GM18499 (cell line): ENCODE measurements around the gene USH2A.
A peak's percentile ranks its signal among the peaks of the same experiment; 100 is the strongest.
"Not testable (repeated sequence)": the region's sequence is repeated elsewhere in the genome, so short reads cannot be mapped to it uniquely, and the experiment has no call there.

ENCODE experiments used
- ATAC-seq: cut with Tn5 transposase; IDR thresholded peaks from one replicate; pipeline ENCODE4 v1.9.1; 2021; ENCODE audit warnings: moderate number of reproducible peaks; ENCODE audit not compliant: insufficient read depth, unreplicated experiment

Gene USH2A

GRCh38 chr1:216145451-216146018 lies 277.7 kb downstream of the USH2A start:
- not testable (repeated sequence) for ATAC-seq

- ATAC-seq: no peak
Measured at GRCh38 chr1:216144661-216145450, 278.4 kb downstream of the USH2A start.

GRCh38 chr1:216142921-216143320 lies 280.3 kb downstream of the USH2A start:
- ATAC-seq: no peak

- ATAC-seq: no peak
Measured at GRCh38 chr1:216140730-216141524, 282.3 kb downstream of the USH2A start.

- ATAC-seq: no peak
Measured at GRCh38 chr1:216124192-216124781, 299.0 kb downstream of the USH2A start.

GRCh38 chr1:216123446-216124191 lies 299.6 kb downstream of the USH2A start:
- ATAC-seq: no peak

GRCh38 chr1:216119600-216119999 lies 303.6 kb downstream of the USH2A start:
- ATAC-seq: peak; percentile 60

GRCh38 chr1:216114180-216114579 lies 309.1 kb downstream of the USH2A start:
- no peak for ATAC-seq

- no peak for ATAC-seq
Measured at GRCh38 chr1:216113181-216113580, 310.1 kb downstream of the USH2A start.

- no peak for ATAC-seq
Measured at GRCh38 chr1:216111842-216112241, 311.4 kb downstream of the USH2A start.

- no peak for ATAC-seq
Measured at GRCh38 chr1:216095400-216095799, 327.8 kb downstream of the USH2A start.

GRCh38 chr1:216090556-216090955 lies 332.7 kb downstream of the USH2A start:
- no peak for ATAC-seq

GRCh38 chr1:216086678-216087077 lies 336.6 kb downstream of the USH2A start:
- ATAC-seq: no peak

GRCh38 chr1:216081445-216081844 lies 341.8 kb downstream of the USH2A start:
- ATAC-seq: no peak

GRCh38 chr1:216076751-216077150 lies 346.5 kb downstream of the USH2A start:
- no peak for ATAC-seq

GRCh38 chr1:216075339-216075738 lies 347.9 kb downstream of the USH2A start:
- ATAC-seq: no peak

GRCh38 chr1:216073793-216074595 lies 349.3 kb downstream of the USH2A start:
- ATAC-seq: no peak

- no peak for ATAC-seq
Measured at GRCh38 chr1:216071262-216071661, 352.0 kb downstream of the USH2A start.

GRCh38 chr1:216064643-216065042 lies 358.6 kb downstream of the USH2A start:
- no peak for ATAC-seq
